Mucosa of rectum (tissue), 2 donors: ENCODE results near the gene PTPRG.

Source experiments
- H3K27ac ChIP-seq, 2 donors: one replicate each; pipeline ENCODE4 v1.7.0; 2013; ENCODE audit warnings: inconsistent platforms in 2 of 2, low read depth in 2 of 2, low read length in 2 of 2
- H3K27me3 ChIP-seq, 2 donors: one replicate each; pipeline ENCODE4 v1.7.0; 2013; ENCODE audit warnings: low read length in 2 of 2; ENCODE audit not compliant: control insufficient read depth in 2 of 2, insufficient read depth in 2 of 2
- H3K36me3 ChIP-seq, 2 donors: one replicate each; pipeline ENCODE4 v1.7.0; 2013; ENCODE audit warnings: low read length in 2 of 2; ENCODE audit not compliant: control insufficient read depth in 2 of 2, insufficient read depth in 2 of 2
- H3K4me1 ChIP-seq, 2 donors: one replicate each; pipeline ENCODE4 v1.7.0; 2013; ENCODE audit warnings: low read length in 2 of 2, mild to moderate bottlenecking in 1 of 2; ENCODE audit not compliant: control insufficient read depth in 2 of 2, insufficient read depth in 2 of 2
- H3K4me3 ChIP-seq, 2 donors: one replicate each; pipeline ENCODE4 v1.7.0; 2013; ENCODE audit warnings: low read length in 2 of 2
- H3K9ac ChIP-seq, 2 donors: one replicate each; pipeline ENCODE4 v1.7.0; 2013; ENCODE audit warnings: low read length in 2 of 2, low read depth in 1 of 2, mild to moderate bottlenecking in 1 of 2
- H3K9me3 ChIP-seq, 2 donors: one replicate each; pipeline ENCODE4 v1.7.0; 2013; ENCODE audit warnings: low read length in 2 of 2; ENCODE audit not compliant: control insufficient read depth in 2 of 2
- donor health status: healthy.
- donor health status: Normal muscosa, but diverticular disease.

Gene PTPRG

GRCh38 chr3:62189376-62189698 is 628.0 kb downstream of the PTPRG start:
- Histone ChIP-seq H3K36me3 (no peaks in the 10 kb centered on the region), H3K4me1 (no peaks in the 10 kb centered on the region), H3K27me3 (no peaks in the 10 kb centered on the region), H3K9me3 (no peaks in the 10 kb centered on the region), H3K9ac (no peak overlapping the region), H3K4me3 (no peak overlapping the region), H3K27ac (no peak overlapping the region)

DNA sequence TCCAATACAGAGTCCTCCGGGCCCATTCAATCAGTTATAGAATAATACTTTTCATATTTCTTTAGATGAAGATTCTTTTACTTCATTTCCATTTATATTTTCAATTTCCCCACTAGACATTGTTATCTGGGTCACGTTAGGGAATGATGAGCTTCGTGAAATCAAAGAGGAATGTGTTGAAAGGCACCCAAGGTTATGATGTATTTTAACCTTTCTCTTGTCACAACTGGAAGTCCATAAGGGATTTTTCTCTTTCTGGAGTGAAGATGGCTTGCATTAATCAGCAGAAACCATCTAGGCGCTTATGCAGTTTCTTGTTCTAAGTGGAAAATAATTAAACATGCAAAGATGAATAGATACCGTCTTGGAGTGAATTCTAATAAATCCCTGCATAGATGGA is 631.5 kb downstream of the PTPRG start:
- no peaks in the 10 kb centered on the region for H3K9me3 ChIP-seq
- H3K27me3 ChIP-seq = no peaks in the 10 kb centered on the region
- H3K36me3 ChIP-seq = no peaks in the 10 kb centered on the region
- no peak overlapping the region for H3K27ac ChIP-seq
- H3K4me1 ChIP-seq = no peaks in the 10 kb centered on the region
- H3K9ac ChIP-seq = no peak overlapping the region
- no peak overlapping the region for H3K4me3 ChIP-seq

GRCh38 chr3:62193586-62194345 is 632.4 kb downstream of the PTPRG start:
- H3K9me3 ChIP-seq = no peaks in the 10 kb centered on the region
- H3K27me3 ChIP-seq = no peaks in the 10 kb centered on the region
- no peaks in the 10 kb centered on the region for H3K4me1 ChIP-seq
- H3K36me3 ChIP-seq = no peaks in the 10 kb centered on the region
- no peak overlapping the region for H3K27ac ChIP-seq
- no peak overlapping the region for H3K9ac ChIP-seq
- no peak overlapping the region for H3K4me3 ChIP-seq

DNA sequence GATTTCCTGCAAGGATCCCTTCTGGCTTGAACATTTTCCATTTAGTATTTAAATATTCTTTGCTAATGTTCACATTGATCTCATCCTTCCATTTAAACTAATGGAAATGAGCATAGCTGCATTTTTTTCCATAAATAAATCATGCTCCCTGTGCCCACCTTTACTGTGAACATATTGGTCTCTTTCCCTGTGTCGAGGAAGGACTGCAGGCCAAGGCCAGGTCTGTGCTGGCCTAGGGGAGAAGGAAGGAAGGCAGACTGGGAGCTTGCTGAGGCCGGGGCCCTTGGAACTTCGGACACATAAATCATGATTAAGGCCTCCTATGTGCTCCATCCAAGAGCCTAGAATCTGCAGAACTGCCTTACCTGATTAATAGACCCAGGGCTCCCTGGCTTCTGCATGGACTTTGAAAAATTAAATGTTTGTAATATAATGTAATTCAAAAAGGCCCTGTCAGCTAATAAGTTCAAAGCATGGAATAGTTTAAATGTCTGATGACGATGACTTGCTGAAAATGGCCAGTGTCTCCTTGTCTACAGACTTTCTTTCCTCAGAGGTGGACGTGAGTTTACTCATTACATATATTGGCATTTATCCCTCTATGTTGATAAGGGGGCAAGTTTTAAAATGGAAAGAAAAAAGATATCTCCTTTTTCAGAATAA is 636.1 kb downstream of the PTPRG start:
- Histone ChIP-seq H3K36me3 (peaks cover 0 to 2% of the 10 kb centered on the region in 2 donors), H3K4me3 (no peak overlapping the region), H3K9ac (no peak overlapping the region), H3K4me1 (no peaks in the 10 kb centered on the region), H3K27ac (no peak overlapping the region), H3K27me3 (no peaks in the 10 kb centered on the region), H3K9me3 (no peaks in the 10 kb centered on the region)

DNA sequence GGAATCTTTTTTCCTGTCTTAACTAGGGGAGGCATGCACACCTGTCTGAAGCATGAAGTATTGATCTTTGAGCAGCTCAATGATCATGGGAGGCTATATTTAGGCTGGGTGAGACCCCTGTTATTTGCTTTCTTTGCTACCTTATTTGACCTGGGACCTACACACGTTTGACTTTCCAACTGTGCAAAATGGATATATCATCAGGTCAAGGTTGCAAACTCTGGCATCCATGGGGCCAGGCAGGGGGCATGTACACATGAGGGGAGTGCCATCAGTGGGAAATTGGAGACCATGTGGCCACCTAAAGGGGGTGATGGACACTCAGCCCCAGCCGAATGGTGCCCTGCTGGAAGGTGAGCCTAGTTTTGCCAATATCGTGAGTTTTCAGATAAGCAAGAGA is 637.8 kb downstream of the PTPRG start:
- Histone ChIP-seq H3K9ac (no peak overlapping the region), H3K27ac (no peak overlapping the region), H3K36me3 (peaks cover 2 to 4% of the 10 kb centered on the region in 2 donors), H3K4me1 (no peaks in the 10 kb centered on the region), H3K9me3 (no peaks in the 10 kb centered on the region), H3K27me3 (no peaks in the 10 kb centered on the region), H3K4me3 (no peak overlapping the region)

DNA sequence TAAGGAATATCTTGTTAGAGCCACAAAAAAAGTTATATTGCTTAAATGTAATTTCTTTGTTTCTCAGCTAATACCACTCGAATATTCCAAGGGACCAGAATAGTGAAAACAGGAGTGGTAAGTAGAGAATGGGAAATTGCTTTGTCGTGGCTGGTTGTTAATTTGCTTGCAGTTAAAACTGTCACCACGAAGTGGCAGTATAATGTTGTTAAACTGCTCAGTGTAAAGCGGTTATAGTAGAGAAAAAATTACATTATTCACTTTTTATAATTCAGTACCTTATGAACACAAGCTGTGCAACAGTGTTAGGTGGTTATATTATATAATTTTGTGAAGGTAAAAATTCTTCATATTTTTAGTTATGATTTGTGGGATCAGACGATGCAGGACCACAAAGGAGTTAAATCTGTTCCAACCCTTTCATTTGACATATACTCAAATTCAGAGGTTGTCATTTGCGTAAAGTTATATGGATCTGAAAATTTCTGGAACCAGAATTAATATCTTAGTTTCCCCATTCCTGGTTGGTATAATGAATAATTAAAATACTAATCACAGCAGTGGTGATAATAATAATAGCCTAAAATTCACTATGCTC is 640.2 kb downstream of the PTPRG start:
- Histone ChIP-seq H3K9me3 (no peaks in the 10 kb centered on the region), H3K27me3 (no peaks in the 10 kb centered on the region)

GRCh38 chr3:62203152-62203551 is 641.8 kb downstream of the PTPRG start:
- no peak overlapping the region for H3K9ac ChIP-seq
- H3K27me3 ChIP-seq = no peaks in the 10 kb centered on the region
- H3K9me3 ChIP-seq = no peaks in the 10 kb centered on the region
- H3K4me3 ChIP-seq = no peak overlapping the region
- H3K4me1 ChIP-seq = no peaks in the 10 kb centered on the region
- H3K36me3 ChIP-seq = peaks cover 2 to 4% of the 10 kb centered on the region in 2 donors
- no peak overlapping the region for H3K27ac ChIP-seq

More for the DNA sequence above, 640.2 kb downstream of the PTPRG start:
- Histone ChIP-seq H3K27ac (no peak overlapping the region), H3K4me3 (no peak overlapping the region), H3K36me3 (peaks cover 2 to 4% of the 10 kb centered on the region in 2 donors), H3K9ac (no peak overlapping the region), H3K4me1 (no peaks in the 10 kb centered on the region)

DNA sequence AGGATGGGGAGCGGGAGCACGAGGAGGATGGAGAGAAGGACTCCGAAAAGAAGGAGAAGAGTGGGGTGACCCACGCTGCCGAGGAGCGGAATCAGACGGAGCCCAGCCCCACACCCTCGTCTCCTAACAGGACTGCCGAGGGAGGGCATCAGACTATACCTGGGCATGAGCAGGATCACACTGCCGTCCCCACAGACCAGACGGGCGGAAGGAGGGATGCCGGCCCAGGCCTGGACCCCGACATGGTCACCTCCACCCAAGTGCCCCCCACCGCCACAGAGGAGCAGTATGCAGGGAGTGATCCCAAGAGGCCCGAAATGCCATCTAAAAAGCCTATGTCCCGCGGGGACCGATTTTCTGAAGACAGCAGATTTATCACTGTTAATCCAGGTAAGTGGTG is 642.2 kb downstream of the PTPRG start:
- Histone ChIP-seq H3K27me3 (no peaks in the 10 kb centered on the region), H3K36me3 (peaks cover 2 to 4% of the 10 kb centered on the region in 2 donors), H3K4me1 (no peaks in the 10 kb centered on the region), H3K27ac (no peak overlapping the region), H3K9ac (no peak overlapping the region), H3K4me3 (no peak overlapping the region), H3K9me3 (no peaks in the 10 kb centered on the region)

- Histone ChIP-seq H3K27me3 (no peaks in the 10 kb centered on the region), H3K27ac (no peak overlapping the region), H3K36me3 (peaks cover 2 to 4% of the 10 kb centered on the region in 2 donors), H3K4me3 (no peak overlapping the region), H3K4me1 (peaks cover 2 to 3% of the 10 kb centered on the region in 2 donors), H3K9me3 (no peaks in the 10 kb centered on the region), H3K9ac (no peak overlapping the region)
Measured at GRCh38 chr3:62207197-62207596, 645.8 kb downstream of the PTPRG start.

- H3K27me3 ChIP-seq = no peaks in the 10 kb centered on the region
- H3K27ac ChIP-seq = no peak overlapping the region
- H3K4me3 ChIP-seq = no peak overlapping the region
- peaks cover 0 to 3% of the 10 kb centered on the region in 2 donors for H3K36me3 ChIP-seq
- peaks cover 2 to 3% of the 10 kb centered on the region in 2 donors for H3K4me1 ChIP-seq
- no peaks in the 10 kb centered on the region for H3K9me3 ChIP-seq
- no peak overlapping the region for H3K9ac ChIP-seq
Measured at GRCh38 chr3:62208385-62208784, 647.0 kb downstream of the PTPRG start.
